ENCODE measurements around the gene ATP6AP1.

The ATP6AP1 gene

DNA sequence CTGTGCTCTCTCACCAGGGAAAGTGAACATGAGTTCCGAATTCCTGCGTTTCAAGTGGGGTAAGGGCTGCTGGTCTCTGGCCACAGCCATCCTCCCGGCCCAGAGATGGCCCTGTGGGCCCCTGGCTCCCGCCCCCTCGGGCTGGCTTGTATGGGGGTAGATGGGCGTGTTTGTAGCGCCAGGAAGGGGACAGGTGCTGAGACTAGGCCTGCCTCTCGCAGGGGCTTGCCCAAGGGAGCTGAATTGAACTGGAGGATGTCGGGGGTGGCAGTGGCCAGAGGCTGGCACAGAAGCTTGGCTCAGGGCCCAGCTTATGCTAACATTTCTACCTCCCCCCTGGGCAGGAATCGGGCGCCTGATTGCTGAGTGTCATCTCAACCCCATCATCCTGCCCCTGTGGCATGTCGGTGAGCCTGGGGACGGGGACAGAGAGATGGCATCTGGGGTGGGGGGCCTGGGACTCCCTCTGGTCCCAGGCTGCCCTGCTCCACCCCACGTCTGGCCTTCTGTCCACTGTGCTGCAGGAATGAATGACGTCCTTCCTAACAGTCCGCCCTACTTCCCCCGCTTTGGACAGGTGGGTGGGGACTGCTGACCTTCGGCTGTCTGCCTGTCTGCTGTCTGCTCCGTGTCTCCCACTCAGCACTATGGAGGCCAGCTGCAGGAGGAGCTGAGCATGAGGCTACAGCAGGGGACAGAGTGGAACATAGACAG, 8.6 kb upstream of the ATP6AP1 start:
- no peak overlapping the region for H3K4ac ChIP-seq (ENCODE audit: low read depth, low read length)
- DNase-seq: no peak
- no peak overlapping the region for H3K23ac ChIP-seq (ENCODE audit: low read length)
- H4K5ac ChIP-seq (ENCODE audit: low read length): no peak overlapping the region
- no peaks in the 10 kb centered on the region for H3K27me3 ChIP-seq (ENCODE audit: insufficient read depth, low read length, poor library complexity)
- H4K8ac ChIP-seq (ENCODE audit: low read depth, low read length): no peak overlapping the region
- no peak overlapping the region for H3K27ac ChIP-seq (ENCODE audit: low read depth, low read length)
- no peak overlapping the region for H3K56ac ChIP-seq (ENCODE audit: low read length)
- no peak overlapping the region for H3K18ac ChIP-seq (ENCODE audit: low read length)
- H2AK5ac ChIP-seq (ENCODE audit: low read length): no peak overlapping the region
- H3K4me3 ChIP-seq (ENCODE audit: low read length): no peak overlapping the region
- no peak overlapping the region for H2BK5ac ChIP-seq (ENCODE audit: low read length)
- no peak overlapping the region for H2BK15ac ChIP-seq (replicated peaks; ENCODE audit: low read depth)
- no peaks in the 10 kb centered on the region for H3K79me2 ChIP-seq (ENCODE audit: control insufficient read depth, insufficient read depth, low read length)
- H3K36me3 ChIP-seq (ENCODE audit: control insufficient read depth, insufficient read depth, low read length): no peaks in the 10 kb centered on the region
- H3K9ac ChIP-seq (ENCODE audit: low read length): no peak overlapping the region
- H3K4me2 ChIP-seq (ENCODE audit: low read length): no peak overlapping the region
- H2BK120ac ChIP-seq (ENCODE audit: low read depth, low read length): no peak overlapping the region
- H3K4me1 ChIP-seq (ENCODE audit: control insufficient read depth, low read depth, low read length): no peaks in the 10 kb centered on the region
- WGBS (ENCODE audit: extremely low coverage, insufficient coverage, low lambda C conversion rate): no CpG with 5 or more reads among the region's 19 CpGs
- no peaks in the 10 kb centered on the region for H3K79me1 ChIP-seq (ENCODE audit: low read length)

DNA sequence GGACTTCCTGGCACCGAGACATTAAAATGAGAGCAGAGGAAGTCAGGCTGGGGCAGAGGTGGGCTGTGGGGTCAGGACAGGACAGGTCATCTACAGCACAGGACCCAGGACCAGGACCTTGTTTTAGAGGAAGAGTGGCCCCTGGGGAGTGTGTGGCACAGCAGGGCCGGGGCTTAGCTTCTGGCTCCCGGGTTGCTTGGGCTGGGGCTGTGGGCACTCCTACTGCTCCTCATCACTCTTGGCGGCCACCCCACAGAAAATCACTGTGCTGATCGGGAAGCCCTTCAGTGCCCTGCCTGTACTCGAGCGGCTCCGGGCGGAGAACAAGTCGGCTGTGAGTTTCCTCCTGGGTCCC, 8.1 kb upstream of the ATP6AP1 start:
- Histone ChIP-seq H3K4ac (ENCODE audit: low read depth, low read length) (no peak overlapping the region), H3K9ac (ENCODE audit: low read length) (no peak overlapping the region), H3K79me2 (ENCODE audit: control insufficient read depth, insufficient read depth, low read length) (no peaks in the 10 kb centered on the region), H3K27me3 (ENCODE audit: insufficient read depth, low read length, poor library complexity) (no peaks in the 10 kb centered on the region), H3K79me1 (ENCODE audit: low read length) (no peaks in the 10 kb centered on the region), H4K8ac (ENCODE audit: low read depth, low read length) (no peak overlapping the region), H2AK5ac (ENCODE audit: low read length) (no peak overlapping the region), H2BK120ac (ENCODE audit: low read depth, low read length) (no peak overlapping the region), H3K56ac (ENCODE audit: low read length) (no peak overlapping the region), H3K23ac (ENCODE audit: low read length) (no peak overlapping the region), H3K4me3 (ENCODE audit: low read length) (no peak overlapping the region), H3K4me1 (ENCODE audit: control insufficient read depth, low read depth, low read length) (no peaks in the 10 kb centered on the region), H3K36me3 (ENCODE audit: control insufficient read depth, insufficient read depth, low read length) (no peaks in the 10 kb centered on the region), H2BK5ac (ENCODE audit: low read length) (no peak overlapping the region), H4K5ac (ENCODE audit: low read length) (no peak overlapping the region), H3K27ac (ENCODE audit: low read depth, low read length) (no peak overlapping the region), H3K18ac (ENCODE audit: low read length) (no peak overlapping the region), H2BK15ac (replicated peaks; ENCODE audit: low read depth) (no peak overlapping the region), H3K4me2 (ENCODE audit: low read length) (no peak overlapping the region)
- no peak for DNase-seq
- WGBS (ENCODE audit: extremely low coverage, insufficient coverage, low lambda C conversion rate): no CpG with 5 or more reads among the region's 10 CpGs

GRCh38 chrX:154426916-154427770, 1.3 kb upstream of the ATP6AP1 start:
- Histone ChIP-seq H2BK15ac (replicated peaks; ENCODE audit: low read depth) (no peak overlapping the region), H3K27me3 (ENCODE audit: insufficient read depth, low read length, poor library complexity) (no peaks in the 10 kb centered on the region), H2AK5ac (ENCODE audit: low read length) (no peak overlapping the region), H3K4me3 (ENCODE audit: low read length) (no peak overlapping the region), H3K56ac (ENCODE audit: low read length) (no peak overlapping the region), H3K79me1 (ENCODE audit: low read length) (no peaks in the 10 kb centered on the region), H3K36me3 (ENCODE audit: control insufficient read depth, insufficient read depth, low read length) (no peaks in the 10 kb centered on the region), H2BK120ac (ENCODE audit: low read depth, low read length) (no peak overlapping the region), H3K4ac (ENCODE audit: low read depth, low read length) (no peak overlapping the region), H3K9ac (ENCODE audit: low read length) (no peak overlapping the region), H3K4me1 (ENCODE audit: control insufficient read depth, low read depth, low read length) (no peaks in the 10 kb centered on the region), H4K5ac (ENCODE audit: low read length) (no peak overlapping the region), H3K4me2 (ENCODE audit: low read length) (no peak overlapping the region), H3K27ac (ENCODE audit: low read depth, low read length) (no peak overlapping the region), H4K8ac (ENCODE audit: low read depth, low read length) (no peak overlapping the region), H3K23ac (ENCODE audit: low read length) (no peak overlapping the region), H3K79me2 (ENCODE audit: control insufficient read depth, insufficient read depth, low read length) (no peaks in the 10 kb centered on the region), H2BK5ac (ENCODE audit: low read length) (no peak overlapping the region), H3K18ac (ENCODE audit: low read length) (no peak overlapping the region)
- no CpG with 5 or more reads among the region's 13 CpGs for WGBS (ENCODE audit: extremely low coverage, insufficient coverage, low lambda C conversion rate)
- DNase-seq: no peak

DNA sequence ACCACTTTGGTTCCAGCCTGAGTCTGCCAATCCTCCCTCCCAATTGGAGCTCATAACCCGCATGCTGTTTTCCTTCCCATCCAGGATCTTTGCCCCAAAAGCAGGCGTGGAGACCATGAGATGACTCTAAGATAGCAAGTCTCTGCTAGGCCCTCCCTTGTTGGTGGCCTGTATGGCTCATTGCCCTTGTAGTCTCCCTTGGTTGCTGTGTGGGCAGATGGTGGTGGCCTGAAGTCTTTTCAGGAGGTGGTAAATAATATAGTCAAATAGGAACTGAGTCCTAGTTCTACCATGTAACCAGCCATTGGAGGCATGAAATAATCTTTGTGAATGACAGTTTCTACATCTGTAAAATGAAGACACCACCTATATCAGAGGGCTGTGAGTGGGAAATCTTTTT, 1.2 kb downstream of the ATP6AP1 start:
- H3K27ac ChIP-seq (ENCODE audit: low read depth, low read length): no peak overlapping the region
- no peak overlapping the region for H2BK15ac ChIP-seq (replicated peaks; ENCODE audit: low read depth)
- H3K79me2 ChIP-seq (ENCODE audit: control insufficient read depth, insufficient read depth, low read length): no peaks in the 10 kb centered on the region
- no peak overlapping the region for H2BK120ac ChIP-seq (ENCODE audit: low read depth, low read length)
- H3K23ac ChIP-seq (ENCODE audit: low read length): no peak overlapping the region
- H3K4me1 ChIP-seq (ENCODE audit: control insufficient read depth, low read depth, low read length): no peaks in the 10 kb centered on the region
- no peaks in the 10 kb centered on the region for H3K36me3 ChIP-seq (ENCODE audit: control insufficient read depth, insufficient read depth, low read length)
- no peak overlapping the region for H3K4ac ChIP-seq (ENCODE audit: low read depth, low read length)
- H3K79me1 ChIP-seq (ENCODE audit: low read length): no peaks in the 10 kb centered on the region
- WGBS (ENCODE audit: extremely low coverage, insufficient coverage, low lambda C conversion rate): no CpG with 5 or more reads among the region's 2 CpGs
- no peak overlapping the region for H2BK5ac ChIP-seq (ENCODE audit: low read length)
- H3K4me3 ChIP-seq (ENCODE audit: low read length): no peak overlapping the region
- no peak overlapping the region for H4K5ac ChIP-seq (ENCODE audit: low read length)
- no peak overlapping the region for H4K8ac ChIP-seq (ENCODE audit: low read depth, low read length)
- no peak overlapping the region for H2AK5ac ChIP-seq (ENCODE audit: low read length)
- no peak overlapping the region for H3K56ac ChIP-seq (ENCODE audit: low read length)
- H3K9ac ChIP-seq (ENCODE audit: low read length): no peak overlapping the region
- H3K27me3 ChIP-seq (ENCODE audit: insufficient read depth, low read length, poor library complexity): no peaks in the 10 kb centered on the region
- no peak for DNase-seq
- no peak overlapping the region for H3K4me2 ChIP-seq (ENCODE audit: low read length)
- H3K18ac ChIP-seq (ENCODE audit: low read length): no peak overlapping the region

DNA sequence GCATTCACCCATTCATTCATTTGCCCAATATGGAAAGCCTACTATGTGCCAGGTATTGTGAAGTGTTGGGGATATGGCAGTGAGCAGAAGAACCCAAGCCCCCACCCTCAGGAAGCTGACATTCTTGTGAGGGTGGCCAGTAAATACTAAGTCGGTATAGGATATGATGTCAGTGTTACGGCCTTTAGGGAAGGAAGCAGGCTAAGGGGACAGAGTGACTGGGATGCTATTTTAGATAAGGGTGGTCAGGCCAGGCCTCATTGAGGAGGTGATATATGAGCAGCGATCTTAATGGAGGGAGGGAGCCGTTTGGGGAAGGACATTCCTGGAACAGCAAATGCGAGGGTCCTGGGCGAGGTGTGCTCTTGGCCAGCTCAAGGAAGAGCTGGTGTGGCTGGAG, 2.0 kb downstream of the ATP6AP1 start:
- H2BK5ac ChIP-seq (ENCODE audit: low read length): no peak overlapping the region
- WGBS (ENCODE audit: extremely low coverage, insufficient coverage, low lambda C conversion rate): no CpG with 5 or more reads among the region's 6 CpGs
- no peaks in the 10 kb centered on the region for H3K4me1 ChIP-seq (ENCODE audit: control insufficient read depth, low read depth, low read length)
- no peak overlapping the region for H4K5ac ChIP-seq (ENCODE audit: low read length)
- H3K9ac ChIP-seq (ENCODE audit: low read length): no peak overlapping the region
- peak overlapping the region; percentile 64 for H3K56ac ChIP-seq (ENCODE audit: low read length)
- H3K4me2 ChIP-seq (ENCODE audit: low read length): no peak overlapping the region
- no peak overlapping the region for H3K4ac ChIP-seq (ENCODE audit: low read depth, low read length)
- H4K8ac ChIP-seq (ENCODE audit: low read depth, low read length): no peak overlapping the region
- H2BK15ac ChIP-seq (replicated peaks; ENCODE audit: low read depth): no peak overlapping the region
- DNase-seq: no peak
- H3K79me2 ChIP-seq (ENCODE audit: control insufficient read depth, insufficient read depth, low read length): no peaks in the 10 kb centered on the region
- H3K79me1 ChIP-seq (ENCODE audit: low read length): no peaks in the 10 kb centered on the region
- H2AK5ac ChIP-seq (ENCODE audit: low read length): no peak overlapping the region
- no peak overlapping the region for H2BK120ac ChIP-seq (ENCODE audit: low read depth, low read length)
- no peak overlapping the region for H3K4me3 ChIP-seq (ENCODE audit: low read length)
- no peak overlapping the region for H3K27ac ChIP-seq (ENCODE audit: low read depth, low read length)
- no peak overlapping the region for H3K18ac ChIP-seq (ENCODE audit: low read length)
- H3K36me3 ChIP-seq (ENCODE audit: control insufficient read depth, insufficient read depth, low read length): no peaks in the 10 kb centered on the region
- no peaks in the 10 kb centered on the region for H3K27me3 ChIP-seq (ENCODE audit: insufficient read depth, low read length, poor library complexity)
- no peak overlapping the region for H3K23ac ChIP-seq (ENCODE audit: low read length)

Data from mesendoderm (in vitro differentiated cells).